Measurements from ENCODE around the gene RNF214. TPM values are rescaled to one million over a fixed set of nuclear protein-coding genes. Genes with fewer than 3 reads are reported as not detected.

Gene RNF214
- total and polyA plus RNA-seq, 2 of the 13 experiments (the other 11 are each of a cell fraction or from before 2014, with no cell fraction given), result 10.7 to 12.6 TPM

- H3K27ac ChIP-seq (ENCODE audit: extremely low read length, insufficient read depth, low read length), result no peak overlapping the region
- H3K79me2 ChIP-seq (ENCODE audit: insufficient read depth, low read length), result no peaks in the 10 kb centered on the region
- no peak for DNase-seq (ENCODE audit: low spot score)
- in situ Hi-C loops (cut with HindIII; ENCODE audit: extremely low pct_ligation_motif_present, low pct_unique_long_range_greater_than_20kb) (no loop called here), intact Hi-C loops (cut with micrococcal nuclease; ENCODE audit: unreplicated experiment) (no loop called here)
- ATAC-seq, result no peak
- no peak overlapping the region for H2AFZ ChIP-seq (ENCODE audit: low read length)
- H3K4me2 ChIP-seq (ENCODE audit: low read depth, low read length), result no peak overlapping the region
- no peaks in the 10 kb centered on the region for H4K20me1 ChIP-seq (ENCODE audit: insufficient read depth, low read length)
- peaks cover 11% of the 10 kb centered on the region for H3K4me1 ChIP-seq (ENCODE audit: insufficient read depth, low read length)
- WGBS (ENCODE audit: low lambda C conversion rate), result 100% methylated on average over 15 of the region's 15 CpGs
- no peaks in the 10 kb centered on the region for H3K9me3 ChIP-seq (ENCODE audit: low read length)
- H3K36me3 ChIP-seq (replicated peaks in 1 of 2; ENCODE audit: control insufficient read depth in 1 of 2, insufficient read depth in 2 of 2, low read length in 2 of 2), result peaks cover 4 to 18% of the 10 kb centered on the region in 2 experiments; a peak in 3 of 5 replicates
- FAIRE-seq, result no peak
- H3K9ac ChIP-seq (ENCODE audit: insufficient read depth, low read depth, low read length), result no peak overlapping the region
- ChIA-PET CTCF (ENCODE audit: low intra/inter-chr PET ratio, low total read pairs) (no interaction called here), POLR2A (no interaction called here)
- no peaks in the 10 kb centered on the region for H3K27me3 ChIP-seq (ENCODE audit: control insufficient read depth in 1 of 2, insufficient read depth in 2 of 2, low read length in 2 of 2)
- H3K4me3 ChIP-seq (replicated peaks in 1 of 3; ENCODE audit: insufficient read depth in 1 of 3, low read depth in 2 of 3, low read length in 3 of 3), result no peak overlapping the region
- BruUV-seq (replicated peaks), result no TSS peak
- TF ChIP-seq NR3C1 (CRISPR knock-in tag; IDR thresholded peaks at IDR 0.05) (no peak), ZFP91 (CRISPR knock-in tag; IDR thresholded peaks at IDR 0.05; ENCODE audit: borderline replicate concordance) (no peak), HES4 (CRISPR knock-in tag; IDR thresholded peaks at IDR 0.05; ENCODE audit: borderline replicate concordance) (no peak), YY1 (IDR thresholded peaks at IDR 0.05; ENCODE audit: insufficient read depth, insufficient replicate concordance, low read depth, low read length) (no peak), GFI1 (CRISPR knock-in tag; IDR thresholded peaks at IDR 0.05; ENCODE audit: borderline replicate concordance) (no peak), SP2 (CRISPR knock-in tag; IDR thresholded peaks at IDR 0.05) (no peak), ZNF652 (CRISPR knock-in tag; IDR thresholded peaks at IDR 0.05; ENCODE audit: borderline replicate concordance, low read depth) (no peak), KDM1A (CRISPR knock-in tag; IDR thresholded peaks at IDR 0.05) (no peak), GPN1 (CRISPR knock-in tag; IDR thresholded peaks at IDR 0.05; ENCODE audit: borderline replicate concordance) (no peak), CHCHD3 (CRISPR knock-in tag; IDR thresholded peaks at IDR 0.05) (no peak), SRF (IDR thresholded peaks at IDR 0.05; ENCODE audit: low read depth, low read length) (no peak), ZNF44 (CRISPR knock-in tag; IDR thresholded peaks at IDR 0.05) (no peak), AKNA (CRISPR knock-in tag; IDR thresholded peaks at IDR 0.05; ENCODE audit: borderline replicate concordance) (no peak), ZNF574 (CRISPR knock-in tag; IDR thresholded peaks at IDR 0.05) (no peak), MAF1 (CRISPR knock-in tag; IDR thresholded peaks at IDR 0.05; ENCODE audit: borderline replicate concordance) (no peak)
These were observed 39.1 kb upstream of the RNF214 start for GRCh38 chr11:117193130-117194020.

Measured in HepG2 (cell line).